K562 (cell line): ENCODE data around the gene ZNF273. TPM values are rescaled to one million over a fixed set of nuclear protein-coding genes. Genes with fewer than 3 reads are reported as not detected.

ENCODE experiments used
- ATAC-seq: fragments of 200-7000 bp; cut with Tn5 transposase; 3 replicates; pipeline ENCODE4 v1.9.1; 2020; ENCODE audit warnings: moderate library complexity
- BruUV-seq: library from RNA; stranded (reverse); fragments of 400-500 nt; replicated peaks from 2 replicates; lab custom pipeline; 2021; lab: Mats Ljungman, UMichigan
- CTCF ChIA-PET: fragments of 300-600 bp; formaldehyde crosslinking; extraction: SDS; loops from one replicate; lab custom pipeline; 2021; ENCODE audit warnings: low intra/inter-chr PET ratio; lab: Yijun Ruan, JAX
- POLR2A ChIA-PET: fragments of 300-600, 350-650 bp; sonication (Branson Sonifier 250); formaldehyde crosslinking; extraction: SDS; loops from one replicate; lab custom pipeline; 2021; ENCODE audit warnings: antibody characterized with exemption, inconsistent platforms; lab: Yijun Ruan, JAX
- DNase-seq, 4 experiments: peaks; one replicate each; pipeline versions ENCODE4 v3.0.0 to v3.0.0-alpha.2; 2011 to 2018; ENCODE audit warnings: low spot score in 3 of 4, mixed read lengths in 3 of 4; ENCODE audit errors: extremely low read depth in 1 of 4
- FAIRE-seq: peaks from 2 replicates; lab custom pipeline; 2011; peaks lifted over from hg19 to GRCh38; lab: Jason Lieb, UNC
- H2AFZ ChIP-seq: 2 replicates; pipeline ENCODE4 v1.6.0; 2011; ENCODE audit warnings: low read depth, low read length, control low read depth, inconsistent platforms
- H3K27ac ChIP-seq: fragments of 200-600 bp; 3 replicates; pipeline ENCODE4 v1.8.0; 2011; ENCODE audit warnings: low read depth, mild to moderate bottlenecking, control low read depth, inconsistent platforms, low read length, moderate library complexity, mixed read lengths; ENCODE audit errors: extremely low read depth
- H3K27me3 ChIP-seq, 2 experiments: fragments of 300-600 bp in 1 of 2; 2 replicates in 1 of 2; 3 replicates in 1 of 2; pipeline versions ENCODE4 v1.6.0 to v1.8.0; 2011; ENCODE audit warnings: inconsistent platforms in 2 of 2, low read length in 2 of 2, mild to moderate bottlenecking in 1 of 2, mixed read lengths in 1 of 2, moderate library complexity in 1 of 2; ENCODE audit not compliant: control insufficient read depth in 2 of 2, insufficient read depth in 2 of 2
- H3K36me3 ChIP-seq: fragments of 300-600 bp; 3 replicates; pipeline ENCODE4 v1.8.0; 2011; ENCODE audit warnings: mild to moderate bottlenecking, low read length, inconsistent platforms; ENCODE audit not compliant: control insufficient read depth, insufficient read depth
- H3K4me1 ChIP-seq, 2 experiments: fragments of 200-600 bp in 1 of 2; replicated peaks in 1 of 2; 2 replicates in 1 of 2; 3 replicates in 1 of 2; pipeline versions ENCODE4 v1.5.1 to v1.8.0; 2011; ENCODE audit warnings: inconsistent platforms in 2 of 2, low read length in 2 of 2, mild to moderate bottlenecking in 1 of 2, mixed read lengths in 1 of 2, moderate library complexity in 1 of 2; ENCODE audit not compliant: control insufficient read depth in 2 of 2, insufficient read depth in 2 of 2
- H3K4me2 ChIP-seq: 2 replicates; pipeline ENCODE4 v1.6.1; 2011; ENCODE audit warnings: low read length, control low read depth, inconsistent platforms, mixed read lengths; ENCODE audit not compliant: insufficient read depth
- H3K4me3 ChIP-seq: fragments of 200-600 bp; sonication (generic), shearing (Covaris generic); 2 replicates; pipeline ENCODE4 v1.5.1; 2016; ENCODE audit warnings: control low read depth, inconsistent platforms
- H3K79me2 ChIP-seq: fragments of 200-600 bp; 3 replicates; pipeline ENCODE4 v1.8.0; 2011; ENCODE audit warnings: low read length, inconsistent platforms; ENCODE audit not compliant: control insufficient read depth, insufficient read depth
- H3K9ac ChIP-seq, 2 experiments: 2 replicates each; pipeline versions ENCODE4 v1.6.0 to v1.6.1; 2011; ENCODE audit warnings: low read depth in 2 of 2, low read length in 2 of 2, control low read depth in 1 of 2, inconsistent platforms in 1 of 2, mild to moderate bottlenecking in 1 of 2, mixed read lengths in 1 of 2; ENCODE audit not compliant: insufficient read depth in 1 of 2
- H3K9me1 ChIP-seq: one replicate; pipeline ENCODE4 v1.6.0; 2011; ENCODE audit warnings: inconsistent platforms, mild to moderate bottlenecking, low read length, moderate library complexity; ENCODE audit not compliant: control insufficient read depth, insufficient read depth
- H3K9me3 ChIP-seq: replicated peaks from 2 replicates; pipeline ENCODE4 v1.5.1; 2011; ENCODE audit warnings: low read depth, low read length, inconsistent platforms; ENCODE audit not compliant: control insufficient read depth, insufficient read depth
- H4K20me1 ChIP-seq: replicated peaks from 2 replicates; pipeline ENCODE4 v1.6.1; 2011; ENCODE audit warnings: low read length, inconsistent platforms, mixed read lengths; ENCODE audit not compliant: control insufficient read depth, insufficient read depth
- AFF1 ChIP-seq, 2 experiments: fragments of 450-650 bp; IDR thresholded peaks; 2 replicates each; pipeline ENCODE4 v1.6.1; 2018; ENCODE audit warnings: mild to moderate bottlenecking in 2 of 2, low read depth in 1 of 2; ENCODE audit not compliant: partially characterized antibody in 2 of 2
- ARID1B ChIP-seq: fragments of 450-650 bp; IDR thresholded peaks from 2 replicates; pipeline ENCODE4 v1.6.1; 2016; ENCODE audit warnings: antibody characterized with exemption, mild to moderate bottlenecking, inconsistent platforms
- CBFA2T2 ChIP-seq: fragments of 450-650 bp; conservative IDR thresholded peaks from 2 replicates; pipeline ENCODE4 v1.6.1; 2017; ENCODE audit warnings: mild to moderate bottlenecking
- CBFA2T3 ChIP-seq: fragments of 450-650 bp; IDR thresholded peaks from 2 replicates; pipeline ENCODE4 v1.6.1; 2017
- EGR1 ChIP-seq: fragments of 450-650 bp; conservative IDR thresholded peaks from 2 replicates; pipeline ENCODE4 v1.6.1; 2017; ENCODE audit warnings: mild to moderate bottlenecking
- GTF2E2 ChIP-seq: fragments of 200-800 bp; sonication (Bioruptor generic); IDR thresholded peaks from 2 replicates; pipeline ENCODE4 v1.6.1; 2016; ENCODE audit warnings: missing genetic modification characterization, missing compliant biosample characterization
- HDAC1 ChIP-seq, 2 experiments: fragments of 450-650 bp; IDR thresholded peaks; 2 replicates each; pipeline ENCODE4 v1.6.1; 2016 to 2017; ENCODE audit warnings: inconsistent platforms in 1 of 2, mild to moderate bottlenecking in 1 of 2, moderate library complexity in 1 of 2
- KDM1A ChIP-seq, 2 experiments: fragments of 450-650 bp; IDR thresholded peaks; 2 replicates each; pipeline ENCODE4 v1.6.1; 2016; ENCODE audit warnings: mild to moderate bottlenecking in 2 of 2
- NEUROD1 ChIP-seq: fragments of 150-350 bp; IDR thresholded peaks from 2 replicates; pipeline ENCODE4 v1.6.1; 2014; ENCODE audit warnings: borderline replicate concordance, low read length, low read depth; ENCODE audit not compliant: partially characterized antibody
- NFIC ChIP-seq: fragments of 450-650 bp; IDR thresholded peaks from 2 replicates; pipeline ENCODE4 v1.6.1; 2017; ENCODE audit warnings: mild to moderate bottlenecking, inconsistent platforms
- RCOR1 ChIP-seq, 2 experiments: IDR thresholded peaks; 2 replicates each; pipeline ENCODE4 v1.6.1; 2012; ENCODE audit warnings: low read depth in 2 of 2, low read length in 2 of 2, borderline replicate concordance in 1 of 2, improper control_type of control experiment in 1 of 2
- ZNF277 ChIP-seq: fragments of 250-450 bp; sonication (Bioruptor Pico); IDR thresholded peaks from 2 replicates; pipeline ENCODE4 v1.8.0; 2022; ENCODE audit warnings: inconsistent platforms, mild to moderate bottlenecking, moderate library complexity, borderline replicate concordance
- WGBS: fragments of 100-300 bp; shearing (Covaris generic); methylation state at CpG from one replicate; pipeline ENCODE4 v1.1.6; 2016; ENCODE audit warnings: low coverage, mixed read lengths; ENCODE audit not compliant: insufficient coverage; ENCODE audit errors: missing lambda C conversion rate; 5-methylcytosine and 5-hydroxymethylcytosine counted together
- in situ Hi-C: fragments of 300-500 bp; cut with MboI; formaldehyde crosslinking; loops from 4 replicates; pipeline ENCODE4 v1.15.0; 2018; ENCODE audit warnings: inconsistent platforms, mixed read lengths
- intact Hi-C: fragments of 100-400 bp; cut with micrococcal nuclease; formaldehyde crosslinking; loops from 2 replicates; pipeline ENCODE4 v1.14.2; 2022
- polyA plus RNA-seq, 8 experiments: library from polyadenylated mRNA; depleted of rRNA in 4 of 8; stranded (reverse) in 5 of 8; unstranded in 3 of 8; fragments of >200 nt; fragmentation: Nextera tagmentation in 2 of 8; fragmentation: Illumina TruSeq in 1 of 8; extraction: Ambion mirVana in 2 of 8; extraction: Trizol in 1 of 8; gene quantifications; 2 replicates each; pipeline versions ENCODE4 v1.2.1 to v1.2.3, GENCODE V29; 2011 to 2014; ENCODE audit warnings: inconsistent platforms in 1 of 8, missing spikeins in 1 of 8
- total RNA-seq, 7 experiments: library from RNA; depleted of rRNA in 6 of 7; stranded (reverse); fragments of >200 nt in 6 of 7; fragmentation: Illumina TruSeq in 2 of 7; extraction: Trizol in 2 of 7; gene quantifications; 2 replicates each; pipeline versions ENCODE4 v1.2.1 to v1.2.3, GENCODE V29; 2011 to 2021; ENCODE audit warnings: low replicate concordance in 1 of 7

ZNF273 gene
- total and polyA plus RNA-seq, 9 of the 15 experiments (the other 6 are each of a cell fraction or from before 2014, with no cell fraction given), result 13.3 to 37.0 (median 20.7) TPM

GRCh38 chr7:64907641-64908326, 4.7 kb downstream of the ZNF273 start:
- Histone ChIP-seq H3K4me1 (peaks cover 15 to 28% of the 10 kb centered on the region in 2 experiments; a peak in 4 of 5 replicates), H3K79me2 (peaks cover 100% of the 10 kb centered on the region), H4K20me1 (peaks cover 13% of the 10 kb centered on the region; the same call in 1 of the 2 replicates), H3K36me3 (peaks cover 22% of the 10 kb centered on the region; the same call in 2 of the 3 replicates), H3K4me2 (peak overlapping the region; percentile 22; the same call in 1 of the 2 replicates), H3K27me3 (no peaks in the 10 kb centered on the region; a peak in 1 of 5 replicates), H2AFZ (no peak overlapping the region), H3K9me3 (peaks cover 10% of the 10 kb centered on the region; the same call in 1 of the 2 replicates), H3K27ac (no peak overlapping the region), H3K4me3 (no peak overlapping the region)
- 6% methylated on average over 5 of the region's 5 CpGs for WGBS
- ChIA-PET CTCF (no interaction called here), POLR2A (interaction anchor here (0.7 to 1.6 kb wide), 4 partner anchors 9 to 594 kb away, joined by 3 to 6 read pairs (median 3); partner anchors contain the start of gene ZNF736)
- no peak for FAIRE-seq
- in situ Hi-C loops, result no loop called here
- no TSS peak for BruUV-seq
- TF ChIP-seq GTF2E2 (tag), result no peak
- peak; percentile 79 to 81; a peak in 3 of 4 replicates for TF ChIP-seq KDM1A (IDR thresholded peaks at IDR 0.05)
- TF ChIP-seq EGR1, result peak; percentile 39; the same call in 1 of the 2 replicates
- TF ChIP-seq CBFA2T3, result peak; percentile 59
- TF ChIP-seq HDAC1 (IDR thresholded peaks at IDR 0.05), result 0 out of 4 replicates have a peak, but pooled peaks of 1 of the 2 experiments have one; percentile 35
- peak; percentile 78 for TF ChIP-seq NEUROD1
- peak in 1 of 2 experiments; percentile 61; a peak in 1 of 4 replicates for TF ChIP-seq RCOR1 (IDR thresholded peaks at IDR 0.05; ENCODE audit: borderline replicate concordance in 1 of 2, low read depth in 2 of 2, low read length in 2 of 2)
- TF ChIP-seq ZNF277 (CRISPR knock-in tag), result no peak
- TF ChIP-seq AFF1 (IDR thresholded peaks at IDR 0.05; ENCODE audit: low read depth in 1 of 2, partially characterized antibody in 2 of 2), result no peak
- 0 out of 2 replicates have a peak, but pooled peaks have one; percentile 15 for TF ChIP-seq ARID1B
- peak; percentile 13; the same call in 1 of the 2 replicates for TF ChIP-seq NFIC
- TF ChIP-seq CBFA2T2, result peak; percentile 35; the same call in 1 of the 2 replicates
- TF ChIP-seq, all 486 proteins: peak for 9
- no peak; the same call in 2 of the 3 replicates for ATAC-seq
- DNase-seq, result peak in 1 of 4 experiments; percentile 50
- Histone ChIP-seq H3K9me1 (no peaks in the 10 kb centered on the region), H3K9ac (peak overlapping the region in 1 of 2 experiments; percentile 7; a peak in 1 of 4 replicates)
- intact Hi-C loops, result loop anchor here (2.0 to 5.0 kb wide), 3 partner anchors 17 to 270 kb away; partner anchors contain the start of gene ZNF107
